Tibial artery (tissue), 4 donors: ENCODE measurements around the gene AP2A2.

Experiments
- DNase-seq, 2 donors: peaks; one replicate each; pipeline ENCODE4 v3.0.0-alpha.2; 2019
- H3K27ac ChIP-seq, 2 donors: fragments of 200-600 bp; sonication (generic) in 1 of 2; 1 replicate in 1 of 2; 2 replicates in 1 of 2; pipeline ENCODE4 v1.5.1; 2018 to 2019; ENCODE audit warnings: mild to moderate bottlenecking in 1 of 2
- H3K27me3 ChIP-seq, 2 donors: fragments of 200-600 bp; sonication (generic) in 1 of 2; one replicate each; pipeline versions ENCODE4 v1.5.1 to v1.6.0; 2016 to 2019
- H3K36me3 ChIP-seq, 3 donors: fragments of 200-600 bp; sonication (generic) in 2 of 3; one replicate each; pipeline ENCODE4 v1.5.1; 2016 to 2019; ENCODE audit warnings: mild to moderate bottlenecking in 2 of 3
- H3K4me1 ChIP-seq, 4 donors: fragments of 200-600 bp; sonication (generic) in 2 of 4; 1 replicate in 3 of 4; 2 replicates in 1 of 4; pipeline ENCODE4 v1.5.1; 2016 to 2019
- H3K4me3 ChIP-seq, 2 donors: fragments of 200-600 bp; sonication (generic) in 1 of 2; 1 replicate in 1 of 2; 2 replicates in 1 of 2; pipeline ENCODE4 v1.5.1; 2018 to 2019; ENCODE audit warnings: mild to moderate bottlenecking in 2 of 2
- H3K9me3 ChIP-seq, 3 donors: fragments of 200-600 bp; sonication (generic) in 1 of 3; one replicate each; pipeline ENCODE4 v1.5.1; 2016 to 2019
- intact Hi-C: fragments of 100-400 bp; cut with DNase I; formaldehyde crosslinking; loops from one replicate; pipeline ENCODE4 v1.15.0; 2023; ENCODE audit warnings: low total_unique reads
- TF ChIP-seq, protein P1 (sequence below), 2 experiments: fragments of 200-600 bp in 1 of 2; fragments of 450-650 bp in 1 of 2; IDR thresholded peaks; one replicate each; pipeline ENCODE4 v1.5.1; 2017 to 2019; ENCODE audit warnings: antibody characterized with exemption in 2 of 2, mild to moderate bottlenecking in 1 of 2, moderate library complexity in 1 of 2

AP2A2 gene

DNA sequence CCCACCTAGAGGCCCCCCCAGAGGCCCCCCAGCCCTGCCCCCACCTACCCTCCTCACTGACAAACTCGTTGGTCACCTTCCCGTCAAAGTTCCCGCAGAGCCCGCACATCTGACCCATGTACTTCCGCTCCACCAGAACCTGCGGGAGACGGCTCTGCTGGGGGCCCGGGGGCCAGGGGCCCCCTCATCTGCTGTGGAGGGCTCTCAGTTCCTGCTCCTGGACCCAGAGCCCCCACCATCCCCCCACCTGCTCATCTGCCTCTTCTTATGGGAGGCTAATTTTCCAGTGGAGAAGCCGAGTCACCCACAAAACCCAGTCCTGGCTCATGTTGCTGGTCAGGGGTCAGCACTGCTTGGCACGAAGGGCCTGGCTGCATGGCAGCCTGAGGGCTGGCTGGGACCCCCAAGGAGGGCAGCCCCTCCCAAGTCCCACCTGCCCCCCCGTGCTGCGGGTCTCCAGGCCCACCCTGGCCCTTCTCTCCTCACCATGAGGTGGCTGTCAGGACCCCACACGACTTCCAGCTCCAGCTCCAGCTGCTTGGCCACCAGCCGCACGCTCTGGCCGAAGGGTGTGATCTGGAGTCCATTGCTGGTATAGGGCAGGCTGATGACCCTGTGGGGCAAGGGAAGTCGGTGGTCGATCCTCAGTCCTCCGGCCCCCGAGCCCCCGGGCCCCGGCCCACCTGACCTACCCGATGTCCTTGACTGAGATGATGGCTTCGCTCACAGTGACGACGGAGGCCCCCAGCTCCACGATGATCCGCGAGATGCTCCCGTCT is 105.6 kb downstream of the AP2A2 start:
- intact Hi-C loops: no loop called here
- TF ChIP-seq, protein P1, sequence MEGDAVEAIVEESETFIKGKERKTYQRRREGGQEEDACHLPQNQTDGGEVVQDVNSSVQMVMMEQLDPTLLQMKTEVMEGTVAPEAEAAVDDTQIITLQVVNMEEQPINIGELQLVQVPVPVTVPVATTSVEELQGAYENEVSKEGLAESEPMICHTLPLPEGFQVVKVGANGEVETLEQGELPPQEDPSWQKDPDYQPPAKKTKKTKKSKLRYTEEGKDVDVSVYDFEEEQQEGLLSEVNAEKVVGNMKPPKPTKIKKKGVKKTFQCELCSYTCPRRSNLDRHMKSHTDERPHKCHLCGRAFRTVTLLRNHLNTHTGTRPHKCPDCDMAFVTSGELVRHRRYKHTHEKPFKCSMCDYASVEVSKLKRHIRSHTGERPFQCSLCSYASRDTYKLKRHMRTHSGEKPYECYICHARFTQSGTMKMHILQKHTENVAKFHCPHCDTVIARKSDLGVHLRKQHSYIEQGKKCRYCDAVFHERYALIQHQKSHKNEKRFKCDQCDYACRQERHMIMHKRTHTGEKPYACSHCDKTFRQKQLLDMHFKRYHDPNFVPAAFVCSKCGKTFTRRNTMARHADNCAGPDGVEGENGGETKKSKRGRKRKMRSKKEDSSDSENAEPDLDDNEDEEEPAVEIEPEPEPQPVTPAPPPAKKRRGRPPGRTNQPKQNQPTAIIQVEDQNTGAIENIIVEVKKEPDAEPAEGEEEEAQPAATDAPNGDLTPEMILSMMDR (IDR thresholded peaks at IDR 0.05): no peak
- peaks cover 0 to 19% of the 10 kb centered on the region in 2 donors for H3K27me3 ChIP-seq
- H3K4me3 ChIP-seq: no peak overlapping the region
- H3K36me3 ChIP-seq: no peaks in the 10 kb centered on the region
- no peak for DNase-seq
- no peaks in the 10 kb centered on the region for H3K9me3 ChIP-seq
- H3K27ac ChIP-seq: no peak overlapping the region
- H3K4me1 ChIP-seq: peaks cover 0 to 4% (median 0%) of the 10 kb centered on the region in 4 donors

DNA sequence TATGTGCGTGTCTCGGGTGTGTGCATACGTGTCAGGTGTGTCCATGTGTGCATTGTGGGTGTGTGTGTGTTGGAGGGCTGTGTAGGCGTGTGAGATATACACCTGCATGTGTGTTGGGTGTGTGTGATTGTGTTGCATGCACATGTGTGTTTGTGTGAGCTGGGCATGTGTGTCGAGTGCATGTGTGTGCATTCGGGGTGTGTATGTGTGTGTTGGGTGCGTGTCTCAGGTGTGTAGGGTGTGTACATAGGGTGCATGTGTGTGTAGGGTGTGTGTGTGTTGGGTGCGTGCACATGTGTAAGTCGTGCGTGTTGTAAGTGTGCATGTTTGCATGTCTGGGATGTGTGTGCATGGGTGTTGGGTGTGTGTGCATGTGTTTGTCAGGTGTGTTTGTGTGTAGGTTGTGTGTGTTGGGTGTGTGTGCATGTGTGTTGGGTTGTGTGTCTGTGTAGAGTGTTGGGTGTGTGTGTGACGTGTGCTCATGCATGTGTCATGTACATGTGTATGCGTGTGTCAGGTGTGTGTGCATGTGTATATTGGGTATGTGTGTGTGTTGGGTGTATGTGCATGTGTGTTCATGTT is 106.7 kb downstream of the AP2A2 start:
- intact Hi-C loops: no loop called here
- no peak for DNase-seq
- TF ChIP-seq, protein P1 (IDR thresholded peaks at IDR 0.05): no peak
- Histone ChIP-seq H3K4me3 (no peak overlapping the region), H3K27me3 (peaks cover 0 to 30% of the 10 kb centered on the region in 2 donors), H3K9me3 (no peaks in the 10 kb centered on the region), H3K4me1 (peaks cover 0 to 4% (median 0%) of the 10 kb centered on the region in 4 donors), H3K36me3 (no peaks in the 10 kb centered on the region), H3K27ac (no peak overlapping the region)

DNA sequence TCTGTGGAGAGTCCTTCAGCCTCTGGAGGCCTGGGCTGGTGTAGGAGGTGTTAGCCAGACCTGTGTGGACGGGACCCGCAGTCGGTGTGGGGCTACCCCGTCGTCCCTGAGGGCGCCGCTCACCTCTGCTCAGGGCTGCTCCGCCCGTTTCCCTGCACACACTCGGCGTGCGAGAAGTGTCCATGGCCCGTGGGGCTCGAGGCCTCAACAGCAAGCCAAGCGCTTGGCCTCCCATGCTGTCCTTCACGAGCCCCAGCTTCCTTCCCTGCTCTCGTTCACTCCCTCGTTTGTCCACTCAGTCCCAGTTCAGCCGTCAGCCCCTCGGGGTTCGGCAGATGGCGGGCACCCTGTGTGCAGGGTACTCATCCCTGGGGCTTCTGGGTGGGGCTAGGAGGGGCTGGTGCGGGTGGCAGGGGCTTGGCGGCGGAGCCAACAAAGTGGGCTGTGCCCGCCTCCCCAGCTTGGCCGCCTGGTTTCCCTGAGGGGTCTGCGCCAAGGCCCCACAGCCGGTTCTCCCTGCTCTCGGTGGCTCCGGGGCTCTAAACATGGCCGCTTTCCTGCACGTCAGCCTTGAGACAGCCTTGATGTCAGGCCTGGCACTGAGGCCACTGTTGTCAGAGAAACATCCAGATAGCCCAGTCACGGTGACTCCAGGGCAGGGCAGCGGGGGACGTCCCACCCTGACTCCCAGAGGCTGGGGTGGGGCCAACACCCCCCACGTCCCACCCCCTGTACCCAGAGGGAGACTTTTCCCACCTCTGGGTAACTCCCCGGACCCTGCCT is 107.5 kb downstream of the AP2A2 start:
- Histone ChIP-seq H3K27me3 (peaks cover 0 to 38% of the 10 kb centered on the region in 2 donors), H3K36me3 (no peaks in the 10 kb centered on the region), H3K9me3 (no peaks in the 10 kb centered on the region), H3K27ac (no peak overlapping the region), H3K4me3 (no peak overlapping the region), H3K4me1 (peaks cover 0 to 4% (median 0%) of the 10 kb centered on the region in 4 donors)
- intact Hi-C loops: no loop called here
- TF ChIP-seq, protein P1 (IDR thresholded peaks at IDR 0.05): no peak
- DNase-seq: no peak

DNA sequence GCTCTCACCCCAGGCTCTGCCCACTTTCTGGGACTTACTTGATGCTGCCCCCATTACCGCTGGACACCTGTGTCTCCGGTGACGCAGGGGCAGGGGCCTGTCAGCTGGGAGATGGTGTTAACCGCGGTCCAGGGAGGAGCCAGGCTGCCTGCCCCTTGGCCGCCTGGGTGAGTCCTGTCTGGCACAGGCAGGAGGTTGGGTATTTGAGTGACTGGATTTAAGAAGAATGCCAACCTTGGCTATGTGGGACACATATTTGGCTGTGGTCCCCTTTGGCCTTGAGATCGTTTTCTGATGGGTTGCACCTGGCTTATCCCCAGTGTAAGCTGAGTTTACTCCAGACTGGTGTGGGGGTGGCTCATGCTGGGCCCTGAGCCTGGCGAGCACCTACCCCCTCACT is 108.3 kb downstream of the AP2A2 start:
- H3K27ac ChIP-seq: no peak overlapping the region

More for the DNA sequence above, 108.3 kb downstream of the AP2A2 start:
- no peak overlapping the region for H3K4me3 ChIP-seq
- peaks cover 0 to 4% (median 0%) of the 10 kb centered on the region in 4 donors for H3K4me1 ChIP-seq
- DNase-seq: no peak
- peaks cover 0 to 44% of the 10 kb centered on the region in 2 donors for H3K27me3 ChIP-seq
- intact Hi-C loops: no loop called here
- no peaks in the 10 kb centered on the region for H3K9me3 ChIP-seq
- TF ChIP-seq, protein P1 (IDR thresholded peaks at IDR 0.05): no peak
- H3K36me3 ChIP-seq: no peaks in the 10 kb centered on the region
